H1 (cell line): ENCODE measurements around the gene GRIP2. TPM values are rescaled to one million over a fixed set of nuclear protein-coding genes. Genes with fewer than 3 reads are reported as not detected.

Experiments
- CTCF ChIA-PET: fragments of 300-600 bp; sonication (Branson Sonifier 250); formaldehyde crosslinking; loops from one replicate; lab custom pipeline; 2021; ENCODE audit not compliant: partially characterized antibody; lab: Charles Lee
- POLR2A ChIA-PET: fragments of 300-600 bp; sonication (Branson Sonifier 250); formaldehyde crosslinking; loops from one replicate; lab custom pipeline; 2021; ENCODE audit warnings: inconsistent platforms; ENCODE audit not compliant: partially characterized antibody; lab: Charles Lee
- DNase-seq, 2 experiments: peaks; one replicate each; pipeline versions ENCODE4 v3.0.0 to v3.0.0-alpha.2; 2010 to 2022; ENCODE audit warnings: low spot score in 2 of 2, low read depth in 1 of 2, mixed read lengths in 1 of 2
- FAIRE-seq: peaks from 2 replicates; lab custom pipeline; 2011; peaks lifted over from hg19 to GRCh38; lab: Jason Lieb, UNC
- H2AFZ ChIP-seq: 2 replicates; pipeline ENCODE4 v1.8.1; 2012; ENCODE audit warnings: low read length, inconsistent platforms
- H2AK5ac ChIP-seq: 2 replicates; pipeline ENCODE4 v1.6.1; 2013; ENCODE audit warnings: low read depth, low read length
- H2BK120ac ChIP-seq: replicated peaks from 2 replicates; pipeline ENCODE3; 2013; ENCODE audit warnings: low read depth, low read length, inconsistent platforms
- H2BK12ac ChIP-seq: 2 replicates; pipeline ENCODE4 v1.6.1; 2013; ENCODE audit warnings: low read depth, low read length
- H2BK15ac ChIP-seq: 2 replicates; pipeline ENCODE4 v1.6.1; 2013; ENCODE audit warnings: low read length
- H2BK20ac ChIP-seq: 2 replicates; pipeline ENCODE4 v1.6.1; 2013; ENCODE audit warnings: low read length
- H2BK5ac ChIP-seq: 2 replicates; pipeline ENCODE4 v1.6.1; 2013; ENCODE audit warnings: low read depth, low read length
- H3K14ac ChIP-seq: 2 replicates; pipeline ENCODE4 v1.6.1; 2013; ENCODE audit warnings: inconsistent platforms; ENCODE audit not compliant: insufficient read length
- H3K18ac ChIP-seq: 2 replicates; pipeline ENCODE4 v1.6.1; 2013; ENCODE audit warnings: low read length; ENCODE audit errors: extremely low read depth
- H3K23ac ChIP-seq: 2 replicates; pipeline ENCODE4 v1.6.1; 2013; ENCODE audit warnings: inconsistent platforms; ENCODE audit not compliant: insufficient read length
- H3K23me2 ChIP-seq: 2 replicates; pipeline ENCODE4 v1.6.1; 2013; ENCODE audit warnings: low read depth, low read length
- H3K27ac ChIP-seq: 2 replicates; pipeline ENCODE4 v1.6.1; 2011; ENCODE audit warnings: low read depth, low read length, inconsistent platforms
- H3K27me3 ChIP-seq, 4 experiments: replicated peaks in 1 of 4; 1 replicate in 1 of 4; 2 replicates in 3 of 4; pipeline versions ENCODE4 v1.6.1 to v1.8.1; 2011 to 2013; ENCODE audit warnings: low read length in 3 of 4, mild to moderate bottlenecking in 3 of 4, inconsistent platforms in 2 of 4, mixed read lengths in 2 of 4, moderate library complexity in 1 of 4; ENCODE audit not compliant: control insufficient read depth in 3 of 4, insufficient read depth in 3 of 4; ENCODE audit errors: extremely low read depth in 1 of 4
- H3K36me3 ChIP-seq, 4 experiments: 2 replicates each; pipeline versions ENCODE4 v1.6.1 to v1.8.1; 2011 to 2013; ENCODE audit warnings: mild to moderate bottlenecking in 4 of 4, low read length in 3 of 4, moderate library complexity in 2 of 4, control low read depth in 1 of 4, inconsistent platforms in 1 of 4; ENCODE audit not compliant: insufficient read depth in 4 of 4, control insufficient read depth in 2 of 4
- H3K4ac ChIP-seq: replicated peaks from 2 replicates; pipeline ENCODE3; 2013; ENCODE audit warnings: low read length, low read depth, mixed read lengths, inconsistent platforms; ENCODE audit not compliant: insufficient read length
- H3K4me1 ChIP-seq, 4 experiments: replicated peaks in 1 of 4; 1 replicate in 1 of 4; 2 replicates in 3 of 4; pipeline versions ENCODE4 v1.6.1 to v1.8.1; 2011 to 2013; ENCODE audit warnings: low read length in 3 of 4, inconsistent platforms in 2 of 4, mixed read lengths in 1 of 4; ENCODE audit not compliant: insufficient read depth in 4 of 4, control insufficient read depth in 3 of 4
- H3K4me2 ChIP-seq, 2 experiments: 2 replicates each; pipeline versions ENCODE4 v1.6.1 to v1.8.1; 2011 to 2013; ENCODE audit warnings: low read depth in 2 of 2, low read length in 2 of 2, control low read depth in 1 of 2, inconsistent platforms in 1 of 2, mild to moderate bottlenecking in 1 of 2; ENCODE audit not compliant: insufficient read depth in 1 of 2
- H3K4me3 ChIP-seq, 4 experiments: fragments of 200-600, 300-600 bp in 1 of 4; sonication (generic), shearing (Covaris generic), sonication (Bioruptor Twin) in 1 of 4; 2 replicates each; pipeline versions ENCODE4 v1.5.1 to v1.8.1; 2011 to 2016; ENCODE audit warnings: low read length in 4 of 4, low read depth in 3 of 4, control low read depth in 2 of 4, inconsistent platforms in 2 of 4, mild to moderate bottlenecking in 2 of 4, mixed read lengths in 1 of 4, moderate library complexity in 1 of 4; ENCODE audit not compliant: insufficient read depth in 2 of 4; ENCODE audit errors: extremely low read depth in 1 of 4
- H3K56ac ChIP-seq: replicated peaks from 2 replicates; pipeline ENCODE3; 2013; ENCODE audit warnings: low read depth, mild to moderate bottlenecking, mixed read lengths, low read length, inconsistent platforms; ENCODE audit not compliant: insufficient read length
- H3K79me1 ChIP-seq: 2 replicates; pipeline ENCODE4 v1.6.1; 2013; ENCODE audit warnings: low read depth, low read length, control low read depth
- H3K79me2 ChIP-seq, 2 experiments: 2 replicates each; pipeline versions ENCODE4 v1.6.1 to v1.8.1; 2012 to 2013; ENCODE audit warnings: low read length in 2 of 2, mild to moderate bottlenecking in 2 of 2, inconsistent platforms in 1 of 2; ENCODE audit not compliant: insufficient read depth in 2 of 2, control insufficient read depth in 1 of 2
- H3K9ac ChIP-seq, 4 experiments: replicated peaks in 1 of 4; 1 replicate in 1 of 4; 2 replicates in 3 of 4; pipeline versions ENCODE4 v1.6.1 to v1.8.1; 2011 to 2013; ENCODE audit warnings: low read depth in 3 of 4, low read length in 3 of 4, control low read depth in 2 of 4, mild to moderate bottlenecking in 2 of 4, moderate library complexity in 2 of 4, inconsistent platforms in 1 of 4; ENCODE audit errors: extremely low read depth in 1 of 4
- H3K9me3 ChIP-seq, 2 experiments: 2 replicates each; pipeline versions ENCODE4 v1.6.1 to v1.8.1; 2012 to 2013; ENCODE audit warnings: mild to moderate bottlenecking in 2 of 2, moderate library complexity in 2 of 2, control low read depth in 1 of 2, inconsistent platforms in 1 of 2, low read depth in 1 of 2, low read length in 1 of 2, mixed read lengths in 1 of 2; ENCODE audit not compliant: insufficient read depth in 2 of 2
- H4K20me1 ChIP-seq, 2 experiments: replicated peaks in 1 of 2; 2 replicates each; pipeline versions ENCODE3 to v1.8.1; 2011 to 2013; ENCODE audit warnings: inconsistent platforms in 2 of 2, low read length in 2 of 2, mild to moderate bottlenecking in 1 of 2; ENCODE audit not compliant: insufficient read depth in 2 of 2, control insufficient read depth in 1 of 2
- H4K5ac ChIP-seq: 2 replicates; pipeline ENCODE4 v1.6.1; 2013; ENCODE audit warnings: low read length, low read depth, mixed read lengths, inconsistent platforms; ENCODE audit not compliant: insufficient read length
- H4K8ac ChIP-seq: 2 replicates; pipeline ENCODE4 v1.8.0; 2013; ENCODE audit warnings: mild to moderate bottlenecking, moderate library complexity, low read length, inconsistent platforms; ENCODE audit not compliant: insufficient read depth; ENCODE audit errors: extremely low read depth
- H4K91ac ChIP-seq: replicated peaks from 2 replicates; pipeline ENCODE3; 2013; ENCODE audit warnings: low read length, mixed read lengths, inconsistent platforms; ENCODE audit not compliant: insufficient read length
- CREB1 ChIP-seq: IDR thresholded peaks from 2 replicates; pipeline ENCODE4 v1.6.1; 2012; ENCODE audit warnings: inconsistent platforms
- POLR2A ChIP-seq, 2 experiments: IDR thresholded peaks; 1 replicate in 1 of 2; 2 replicates in 1 of 2; pipeline ENCODE4 v1.6.1; 2011; ENCODE audit warnings: low read depth in 2 of 2, low read length in 2 of 2, mild to moderate bottlenecking in 2 of 2; ENCODE audit errors: control extremely low read depth in 1 of 2
- USF2 ChIP-seq: IDR thresholded peaks from 2 replicates; pipeline ENCODE4 v1.6.1; 2011; ENCODE audit warnings: low read length, improper control_type of control experiment
- WGBS, 2 experiments: shearing (Covaris generic) in 1 of 2; methylation state at CpG; one replicate each; pipeline versions ENCODE4 v1.1.6 to v1.1.7; 2013 to 2015; ENCODE audit warnings: low lambda C conversion rate in 2 of 2, mixed read lengths in 2 of 2, inconsistent platforms in 1 of 2, low coverage in 1 of 2, missing lambda C conversion rate in 1 of 2; ENCODE audit not compliant: insufficient replicate concordance in 2 of 2, insufficient coverage in 1 of 2, insufficient read length in 1 of 2; ENCODE audit errors: extremely low coverage in 1 of 2, missing lambda C conversion rate in 1 of 2; 5-methylcytosine and 5-hydroxymethylcytosine counted together
- polyA plus RNA-seq, 7 experiments: library from polyadenylated mRNA; depleted of rRNA in 3 of 7; stranded (reverse) in 5 of 7; unstranded in 2 of 7; fragments of >200 nt in 5 of 7; fragments of 200-250 nt in 2 of 7; gene quantifications; 1 replicate in 5 of 7; 2 replicates in 1 of 7; 4 replicates in 1 of 7; pipeline versions ENCODE4 v1.2.1 to v1.2.3, GENCODE V29; 2011 to 2013; ENCODE audit warnings: missing spikeins in 2 of 7, mixed read lengths in 2 of 7
- total RNA-seq: library from RNA; stranded (reverse); fragmentation: NEBNext Ultra II Directional; extraction: Animal tissue kit (Norgen Biotek cat#: 25700); gene quantifications from 2 replicates; pipeline ENCODE4 v1.2.1, GENCODE V29; 2021

GRIP2 gene
- total and polyA plus RNA-seq, 2 of the 8 experiments (the other 6 are each of a cell fraction or from before 2014, with no cell fraction given), result 2.5 to 6.4 TPM

- Histone ChIP-seq H4K5ac (peak overlapping the region; percentile 20), H3K79me1 (peaks cover 3% of the 10 kb centered on the region; the same call in 1 of the 2 replicates), H2AK5ac (no peak overlapping the region), H4K20me1 (peaks cover 6 to 19% of the 10 kb centered on the region in 2 experiments), H3K23ac (no peak overlapping the region), H3K36me3 (peaks cover 17 to 59% (median 37%) of the 10 kb centered on the region in 4 experiments), H3K27me3 (no peaks in the 10 kb centered on the region; a peak in 1 of 7 replicates), H4K8ac (no peak overlapping the region), H2AFZ (no peak overlapping the region), H3K4me2 (no peak overlapping the region), H4K91ac (no peak overlapping the region), H3K27ac (no peak overlapping the region), H2BK15ac (no peak overlapping the region), H2BK20ac (no peak overlapping the region), H3K23me2 (no peaks in the 10 kb centered on the region), H3K56ac (no peak overlapping the region), H2BK120ac (no peak overlapping the region), H3K18ac (peak overlapping the region; percentile 67), H3K4me1 (peaks cover 0 to 8% (median 5%) of the 10 kb centered on the region in 4 experiments; a peak in 5 of 7 replicates), H2BK12ac (no peak overlapping the region), H2BK5ac (no peak overlapping the region), H3K9me3 (no peaks in the 10 kb centered on the region), H3K4ac (no peak overlapping the region), H3K79me2 (no peaks in the 10 kb centered on the region), H3K9ac (no peak overlapping the region; a peak in 1 of 7 replicates), H3K4me3 (no peak overlapping the region), H3K14ac (no peak overlapping the region)
- no peak for FAIRE-seq
- TF ChIP-seq CREB1 (no peak), USF2 (no peak), POLR2A (IDR thresholded peaks at IDR 0.05; ENCODE audit: control extremely low read depth in 1 of 2, low read depth in 2 of 2, low read length in 2 of 2) (no peak)
- CTCF ChIA-PET, result interaction anchor here (0.8 to 5.3 kb wide), 16 partner anchors 9 to 255 kb away, joined by 3 to 29 read pairs (median 4); no protein-coding TSS in a partner anchor
- DNase-seq, result no peak
- POLR2A ChIA-PET, result interaction anchor here (0.9 to 4.7 kb wide), 6 partner anchors 9 to 55 kb away, joined by 3 to 25 read pairs (median 3); partner anchors contain the start of gene SLC6A6
- 82% methylated on average over 11 of the region's 11 CpGs; no CpG with 5 or more reads in 1 of the 2 experiments for WGBS, 2 experiments
These were observed 81.5 kb downstream of the GRIP2 start for GRCh38 chr3:14458434-14459275.
